DOHH2 (cell line): Measurements from ENCODE around the gene COX6A2.

ENCODE experiments used
- H3F3A ChIP-seq: fragments of 200-600 bp; sonication (generic), shearing (Covaris generic); 2 replicates; pipeline ENCODE4 v1.6.0; 2016; ENCODE audit warnings: antibody characterized with exemption, mild to moderate bottlenecking; ENCODE audit not compliant: control insufficient read depth, insufficient read depth
- H3K27ac ChIP-seq: fragments of 200-600 bp; sonication (generic); 2 replicates; pipeline ENCODE4 v1.5.1; 2014; ENCODE audit warnings: low read depth, mild to moderate bottlenecking, low read length, moderate library complexity
- H3K27me3 ChIP-seq: fragments of 200-600 bp; sonication (generic); 2 replicates; pipeline ENCODE4 v1.6.1; 2014; ENCODE audit warnings: mild to moderate bottlenecking, low read length, mixed read lengths; ENCODE audit not compliant: control insufficient read depth
- H3K36me3 ChIP-seq: fragments of 200-600 bp; sonication (generic); 2 replicates; pipeline ENCODE4 v1.6.1; 2014; ENCODE audit warnings: mild to moderate bottlenecking, low read length, moderate library complexity, mixed read lengths; ENCODE audit not compliant: control insufficient read depth
- H3K4me1 ChIP-seq: fragments of 200-600 bp; sonication (generic); 2 replicates; pipeline ENCODE4 v1.6.1; 2014; ENCODE audit warnings: mild to moderate bottlenecking, low read length, mixed read lengths; ENCODE audit not compliant: control insufficient read depth
- H3K4me2 ChIP-seq: fragments of 200-600 bp; sonication (generic); 2 replicates; pipeline ENCODE4 v1.6.0; 2014; ENCODE audit warnings: mild to moderate bottlenecking, low read length, moderate library complexity
- H3K4me3 ChIP-seq: fragments of 200-600 bp; sonication (generic); 2 replicates; pipeline ENCODE4 v1.5.1; 2014; ENCODE audit warnings: mild to moderate bottlenecking, low read length, mixed read lengths
- H3K79me2 ChIP-seq: fragments of 200-600 bp; sonication (generic); 2 replicates; pipeline ENCODE4 v1.6.1; 2014; ENCODE audit warnings: mild to moderate bottlenecking, low read length, mixed read lengths; ENCODE audit not compliant: control insufficient read depth
- H3K9me2 ChIP-seq: fragments of 200-600 bp; sonication (generic); replicated peaks from 2 replicates; pipeline ENCODE4 v1.6.1; 2014; ENCODE audit warnings: mild to moderate bottlenecking, low read length, mixed read lengths; ENCODE audit not compliant: control insufficient read depth
- H3K9me3 ChIP-seq: fragments of 200-600 bp; sonication (generic); 2 replicates; pipeline ENCODE4 v1.6.1; 2014; ENCODE audit warnings: antibody characterized with exemption, low read length, mixed read lengths; ENCODE audit not compliant: control insufficient read depth, insufficient read depth
- H4K20me1 ChIP-seq: fragments of 200-600 bp; sonication (generic); 2 replicates; pipeline ENCODE4 v1.6.0; 2014; ENCODE audit warnings: low read depth, mild to moderate bottlenecking, antibody characterized with exemption, low read length, moderate library complexity; ENCODE audit not compliant: control insufficient read depth, insufficient read depth
- EZH2phosphoT487 ChIP-seq: fragments of 200-600 bp; sonication (generic); IDR thresholded peaks from 2 replicates; pipeline ENCODE4 v1.6.1; 2017; ENCODE audit warnings: borderline replicate concordance, mild to moderate bottlenecking, antibody characterized with exemption, low read length, moderate library complexity, mixed read lengths
- TF ChIP-seq, protein P1 (sequence below): fragments of 200-600 bp; sonication (generic); IDR thresholded peaks from one replicate; pipeline ENCODE4 v1.5.1; 2014; ENCODE audit warnings: antibody characterized with exemption, mild to moderate bottlenecking, low read depth, low read length; ENCODE audit not compliant: poor library complexity, severe bottlenecking

Gene COX6A2

DNA sequence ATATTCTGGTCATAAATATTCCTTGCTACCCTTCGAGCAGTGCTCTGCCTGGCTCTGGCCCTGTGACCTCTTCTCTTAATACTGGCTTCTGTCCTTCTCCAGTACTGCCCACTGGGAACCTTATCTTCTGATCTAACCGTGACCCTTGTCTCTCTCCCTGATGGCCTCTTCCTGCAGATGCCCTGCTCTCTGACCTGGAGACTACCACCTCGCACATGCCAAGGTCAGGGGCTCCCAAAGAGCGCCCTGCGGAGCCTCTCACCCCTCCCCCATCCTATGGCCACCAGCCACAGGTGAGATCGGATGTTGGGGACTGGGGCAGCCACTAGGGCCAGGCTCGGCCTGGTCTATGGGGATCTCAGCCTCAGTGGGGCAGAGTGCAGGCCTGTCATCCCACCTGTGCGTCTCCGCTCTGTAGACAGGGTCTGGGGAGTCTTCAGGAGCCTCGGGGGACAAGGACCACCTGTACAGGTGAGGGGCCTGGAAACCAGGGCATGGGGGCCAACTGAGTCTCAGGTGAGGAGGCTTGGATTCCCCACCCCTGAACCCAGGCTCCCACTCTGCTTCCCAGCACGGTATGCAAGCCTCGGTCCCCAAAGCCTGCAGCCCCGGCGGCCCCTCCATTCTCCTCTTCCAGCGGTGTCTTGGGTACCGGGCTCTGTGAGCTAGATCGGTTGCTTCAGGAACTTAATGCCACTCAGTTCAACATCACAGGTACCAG is 45.3 kb upstream of the COX6A2 start:
- H3K79me2 ChIP-seq, result no peaks in the 10 kb centered on the region
- H3K4me3 ChIP-seq, result no peak overlapping the region
- H3K4me1 ChIP-seq, result peaks cover 12% of the 10 kb centered on the region
- no peak overlapping the region for H3K27ac ChIP-seq
- H3K36me3 ChIP-seq, result no peaks in the 10 kb centered on the region
- peaks cover 8% of the 10 kb centered on the region for H3K27me3 ChIP-seq
- H3K4me2 ChIP-seq, result no peak overlapping the region
- no peaks in the 10 kb centered on the region for H3K9me3 ChIP-seq
- H4K20me1 ChIP-seq, result no peaks in the 10 kb centered on the region
- H3K9me2 ChIP-seq, result no peaks in the 10 kb centered on the region
- TF ChIP-seq, protein P1, sequence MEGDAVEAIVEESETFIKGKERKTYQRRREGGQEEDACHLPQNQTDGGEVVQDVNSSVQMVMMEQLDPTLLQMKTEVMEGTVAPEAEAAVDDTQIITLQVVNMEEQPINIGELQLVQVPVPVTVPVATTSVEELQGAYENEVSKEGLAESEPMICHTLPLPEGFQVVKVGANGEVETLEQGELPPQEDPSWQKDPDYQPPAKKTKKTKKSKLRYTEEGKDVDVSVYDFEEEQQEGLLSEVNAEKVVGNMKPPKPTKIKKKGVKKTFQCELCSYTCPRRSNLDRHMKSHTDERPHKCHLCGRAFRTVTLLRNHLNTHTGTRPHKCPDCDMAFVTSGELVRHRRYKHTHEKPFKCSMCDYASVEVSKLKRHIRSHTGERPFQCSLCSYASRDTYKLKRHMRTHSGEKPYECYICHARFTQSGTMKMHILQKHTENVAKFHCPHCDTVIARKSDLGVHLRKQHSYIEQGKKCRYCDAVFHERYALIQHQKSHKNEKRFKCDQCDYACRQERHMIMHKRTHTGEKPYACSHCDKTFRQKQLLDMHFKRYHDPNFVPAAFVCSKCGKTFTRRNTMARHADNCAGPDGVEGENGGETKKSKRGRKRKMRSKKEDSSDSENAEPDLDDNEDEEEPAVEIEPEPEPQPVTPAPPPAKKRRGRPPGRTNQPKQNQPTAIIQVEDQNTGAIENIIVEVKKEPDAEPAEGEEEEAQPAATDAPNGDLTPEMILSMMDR, result no peak
- no peak for TF ChIP-seq EZH2phosphoT487
- no peaks in the 10 kb centered on the region for H3F3A ChIP-seq

DNA sequence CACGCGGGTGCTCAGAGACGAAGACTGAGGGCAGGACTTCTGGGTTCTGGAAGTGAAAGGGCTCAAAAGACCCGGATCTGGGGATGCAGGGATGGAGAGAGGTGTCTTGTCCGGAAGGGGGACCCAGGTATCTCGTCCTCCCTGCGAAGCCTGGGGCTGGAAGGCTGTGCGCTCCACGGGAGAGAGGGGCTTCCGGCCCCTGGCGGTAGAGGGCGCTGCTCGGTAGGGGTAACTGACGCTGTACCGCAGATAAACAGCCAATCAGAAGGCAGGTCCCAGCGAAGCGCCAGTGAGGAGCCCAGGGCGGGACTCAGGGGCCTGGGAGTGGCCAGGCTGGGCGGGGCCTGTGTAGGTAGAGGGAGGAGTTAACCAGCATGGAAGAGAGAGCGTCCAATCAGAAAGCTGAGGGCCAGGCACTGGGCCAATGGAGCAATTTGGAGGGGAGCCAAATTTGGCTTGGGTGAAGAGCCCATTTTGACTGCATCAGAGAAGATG is 44.6 kb upstream of the COX6A2 start:
- Histone ChIP-seq H3K9me2 (no peaks in the 10 kb centered on the region), H4K20me1 (no peaks in the 10 kb centered on the region), H3K4me2 (no peak overlapping the region), H3K9me3 (no peaks in the 10 kb centered on the region), H3K4me1 (peaks cover 11% of the 10 kb centered on the region), H3K79me2 (no peaks in the 10 kb centered on the region), H3K27ac (no peak overlapping the region), H3K36me3 (no peaks in the 10 kb centered on the region), H3F3A (no peaks in the 10 kb centered on the region), H3K27me3 (peaks cover 5% of the 10 kb centered on the region), H3K4me3 (no peak overlapping the region)
- no peak for TF ChIP-seq EZH2phosphoT487
- TF ChIP-seq, protein P1, result peak; percentile 11

DNA sequence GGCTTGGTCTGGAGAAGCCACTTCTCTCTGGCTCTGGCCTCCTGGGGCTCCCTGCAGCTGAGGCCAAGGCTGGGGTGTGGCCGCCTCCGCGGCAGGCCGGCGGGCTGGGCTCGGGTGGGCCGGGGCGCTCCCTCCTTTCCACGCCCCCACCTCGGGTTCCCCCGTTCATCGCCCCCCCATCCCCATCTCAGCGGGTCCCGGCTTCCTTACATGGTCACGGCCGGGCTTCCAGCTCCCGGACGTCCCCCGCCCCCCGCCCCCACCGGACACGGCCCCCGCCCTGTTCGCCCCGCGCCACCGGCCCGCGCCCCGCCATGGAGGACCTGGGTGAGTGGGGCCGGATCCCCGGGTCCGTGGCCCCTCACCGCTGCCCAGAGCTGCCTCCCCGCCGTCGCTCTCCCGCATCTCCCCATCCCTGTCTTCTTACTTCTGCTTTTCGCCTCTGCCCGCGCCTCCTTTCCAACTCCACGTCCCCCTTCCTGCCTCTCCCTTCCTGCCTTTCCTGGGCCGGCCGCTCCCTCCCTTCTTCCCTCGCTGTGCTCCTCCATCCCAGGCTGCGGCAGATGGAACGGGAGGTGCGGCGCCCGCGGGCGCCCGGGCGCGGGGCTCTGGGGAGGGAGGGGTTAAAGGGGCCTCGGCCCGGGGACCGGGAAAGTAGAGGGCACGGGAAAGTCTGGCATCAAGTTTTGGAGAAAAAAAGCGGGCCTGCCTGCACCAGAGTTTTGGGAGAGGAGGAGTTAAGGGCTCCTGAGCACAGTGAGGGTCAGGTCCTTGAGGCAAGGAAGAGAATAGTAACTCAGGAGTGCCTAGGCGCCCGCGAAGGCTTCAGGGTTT is 43.9 kb upstream of the COX6A2 start, which contains the start of gene TGFB1I1:
TGFB1I1 (plus strand) TSS at position 278 of the 834 bp plus-strand sequence; CDS start at position 315, 37 bp downstream.
- H3K9me3 ChIP-seq, result no peaks in the 10 kb centered on the region
- H3F3A ChIP-seq, result no peaks in the 10 kb centered on the region
- TF ChIP-seq, protein P1, result no peak
- no peak for TF ChIP-seq EZH2phosphoT487
- H3K4me1 ChIP-seq, result peaks cover 10% of the 10 kb centered on the region
- H3K27me3 ChIP-seq, result 0 out of 2 replicates have a peak, but pooled peaks cover under 1% of the 10 kb centered on the region
- H3K4me2 ChIP-seq, result no peak within 1 kb of the TSS
- H3K36me3 ChIP-seq, result no peaks in the 10 kb centered on the region
- H4K20me1 ChIP-seq, result no peaks in the 10 kb centered on the region
- H3K79me2 ChIP-seq, result no peaks in the 10 kb centered on the region
- H3K4me3 ChIP-seq, result no peak within 1 kb of the TSS
- H3K9me2 ChIP-seq, result no peaks in the 10 kb centered on the region
- no peak within 1 kb of the TSS for H3K27ac ChIP-seq
